ENCODE results near the gene TBPL1. TPM values are rescaled to one million over a fixed set of nuclear protein-coding genes. Genes with fewer than 3 reads are reported as not detected.

TBPL1 gene
- total RNA-seq, 1 donor from 2014 or later = 13.4 TPM

DNA sequence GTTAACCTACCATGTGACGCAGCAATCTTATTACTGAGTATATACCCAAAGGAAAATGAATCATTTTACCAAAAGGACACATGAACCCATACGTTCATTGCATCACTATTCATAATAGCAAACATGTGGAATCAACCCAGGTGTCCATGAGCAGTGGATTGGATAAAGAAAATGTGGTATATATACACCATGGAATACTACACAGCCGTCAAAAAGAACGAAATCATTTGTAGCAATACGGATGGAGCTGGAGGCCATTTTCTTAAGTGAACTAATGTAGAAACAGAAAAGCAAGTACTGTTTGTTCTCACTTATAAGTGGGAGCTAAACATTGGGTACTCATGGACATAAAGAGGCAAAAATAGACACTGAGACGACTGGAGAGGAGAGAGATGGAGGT lies 44.2 kb downstream of the TBPL1 start:
- no peaks in the 10 kb centered on the region for H3K27me3 ChIP-seq (ENCODE audit: low read depth)
- H3K27ac ChIP-seq (replicated peaks) = no peak overlapping the region
- peaks cover 19% of the 10 kb centered on the region for H3K4me1 ChIP-seq
- H3K9me3 ChIP-seq (replicated peaks) = no peaks in the 10 kb centered on the region
- no peak for DNase-seq
- TF ChIP-seq, protein P1, sequence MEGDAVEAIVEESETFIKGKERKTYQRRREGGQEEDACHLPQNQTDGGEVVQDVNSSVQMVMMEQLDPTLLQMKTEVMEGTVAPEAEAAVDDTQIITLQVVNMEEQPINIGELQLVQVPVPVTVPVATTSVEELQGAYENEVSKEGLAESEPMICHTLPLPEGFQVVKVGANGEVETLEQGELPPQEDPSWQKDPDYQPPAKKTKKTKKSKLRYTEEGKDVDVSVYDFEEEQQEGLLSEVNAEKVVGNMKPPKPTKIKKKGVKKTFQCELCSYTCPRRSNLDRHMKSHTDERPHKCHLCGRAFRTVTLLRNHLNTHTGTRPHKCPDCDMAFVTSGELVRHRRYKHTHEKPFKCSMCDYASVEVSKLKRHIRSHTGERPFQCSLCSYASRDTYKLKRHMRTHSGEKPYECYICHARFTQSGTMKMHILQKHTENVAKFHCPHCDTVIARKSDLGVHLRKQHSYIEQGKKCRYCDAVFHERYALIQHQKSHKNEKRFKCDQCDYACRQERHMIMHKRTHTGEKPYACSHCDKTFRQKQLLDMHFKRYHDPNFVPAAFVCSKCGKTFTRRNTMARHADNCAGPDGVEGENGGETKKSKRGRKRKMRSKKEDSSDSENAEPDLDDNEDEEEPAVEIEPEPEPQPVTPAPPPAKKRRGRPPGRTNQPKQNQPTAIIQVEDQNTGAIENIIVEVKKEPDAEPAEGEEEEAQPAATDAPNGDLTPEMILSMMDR (IDR thresholded peaks at IDR 0.05; ENCODE audit: borderline replicate concordance) = no peak
- intact Hi-C loops (cut with micrococcal nuclease) = no loop called here
- H3K4me3 ChIP-seq = no peak overlapping the region
- H3K36me3 ChIP-seq = peaks cover 15% of the 10 kb centered on the region

DNA sequence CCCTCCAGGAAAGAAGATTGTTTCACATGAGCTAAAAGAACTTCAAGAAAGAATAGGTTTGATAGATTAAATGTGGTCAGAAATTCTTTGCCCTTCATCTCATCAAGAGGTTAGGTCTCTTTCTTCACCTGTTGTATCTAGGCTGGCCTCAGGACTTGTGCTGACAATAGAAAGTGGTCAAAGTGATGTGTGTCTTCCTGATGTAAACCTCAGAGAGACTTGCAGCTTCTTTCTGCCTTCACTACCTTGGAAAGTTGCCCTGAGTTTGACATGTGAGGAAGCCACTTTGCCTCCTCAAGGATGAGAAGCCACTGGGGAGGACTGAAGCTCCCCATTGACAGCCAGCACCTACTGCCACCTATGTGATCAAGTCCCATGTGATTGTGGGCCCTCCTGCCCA lies 46.3 kb downstream of the TBPL1 start:
- Histone ChIP-seq H3K36me3 (peaks cover 31% of the 10 kb centered on the region), H3K9me3 (replicated peaks) (no peaks in the 10 kb centered on the region), H3K27ac (replicated peaks) (no peak overlapping the region), H3K27me3 (ENCODE audit: low read depth) (no peaks in the 10 kb centered on the region), H3K4me1 (no peaks in the 10 kb centered on the region), H3K4me3 (no peak overlapping the region)
- intact Hi-C loops (cut with micrococcal nuclease) = no loop called here
- DNase-seq = no peak
- TF ChIP-seq, protein P1 (IDR thresholded peaks at IDR 0.05; ENCODE audit: borderline replicate concordance) = no peak

DNA sequence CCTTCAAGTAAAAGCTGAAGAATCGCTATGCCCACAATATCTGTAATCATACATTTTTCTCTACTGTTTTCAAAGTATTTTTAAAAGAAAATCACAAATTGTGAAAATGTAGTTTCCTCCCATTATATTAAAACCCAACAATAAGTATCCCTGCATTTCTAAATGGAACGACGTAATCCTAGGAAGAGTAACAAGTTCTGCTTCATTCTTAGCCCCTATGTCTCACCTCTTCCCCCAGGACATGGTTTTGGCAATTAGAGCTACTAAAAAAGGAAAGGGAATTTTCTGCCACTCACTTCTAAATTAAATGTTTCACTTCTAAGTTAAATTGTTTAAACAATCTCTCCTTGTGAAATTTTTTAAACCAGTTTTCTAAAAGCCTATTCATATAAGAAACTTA lies 47.4 kb downstream of the TBPL1 start:
- no peaks in the 10 kb centered on the region for H3K27me3 ChIP-seq (ENCODE audit: low read depth)
- intact Hi-C loops (cut with micrococcal nuclease) = no loop called here
- TF ChIP-seq, protein P1 (IDR thresholded peaks at IDR 0.05; ENCODE audit: borderline replicate concordance) = no peak
- H3K27ac ChIP-seq (replicated peaks) = no peak overlapping the region
- H3K36me3 ChIP-seq = peaks cover 31% of the 10 kb centered on the region
- H3K4me1 ChIP-seq = no peaks in the 10 kb centered on the region
- no peaks in the 10 kb centered on the region for H3K9me3 ChIP-seq (replicated peaks)
- DNase-seq = no peak
- no peak overlapping the region for H3K4me3 ChIP-seq

DNA sequence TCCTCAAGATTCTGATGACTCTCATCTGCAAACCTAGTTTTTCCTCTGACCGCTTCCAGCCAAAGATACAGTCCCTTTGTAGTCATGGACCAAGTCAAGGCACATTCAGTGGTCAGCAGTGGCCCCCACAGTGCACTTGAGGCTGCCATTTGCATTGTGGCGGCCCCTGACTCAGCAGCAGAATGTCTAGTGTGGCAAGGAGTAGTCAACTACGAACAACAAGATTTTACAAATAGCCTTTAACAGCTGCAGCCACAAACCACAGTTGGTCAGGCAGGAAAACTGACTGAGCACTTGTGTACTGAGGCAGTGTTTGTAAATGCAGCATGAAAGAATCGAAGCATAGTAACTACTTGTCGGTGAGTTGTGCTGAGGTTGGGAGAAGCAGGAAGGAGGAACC lies 49.8 kb downstream of the TBPL1 start:
- Histone ChIP-seq H3K27me3 (ENCODE audit: low read depth) (no peaks in the 10 kb centered on the region), H3K36me3 (peaks cover 30% of the 10 kb centered on the region), H3K9me3 (replicated peaks) (no peaks in the 10 kb centered on the region), H3K27ac (replicated peaks) (no peak overlapping the region), H3K4me3 (no peak overlapping the region), H3K4me1 (peaks cover 3% of the 10 kb centered on the region)
- TF ChIP-seq, protein P1 (IDR thresholded peaks at IDR 0.05; ENCODE audit: borderline replicate concordance) = no peak
- DNase-seq = no peak
- intact Hi-C loops (cut with micrococcal nuclease) = no loop called here

DNA sequence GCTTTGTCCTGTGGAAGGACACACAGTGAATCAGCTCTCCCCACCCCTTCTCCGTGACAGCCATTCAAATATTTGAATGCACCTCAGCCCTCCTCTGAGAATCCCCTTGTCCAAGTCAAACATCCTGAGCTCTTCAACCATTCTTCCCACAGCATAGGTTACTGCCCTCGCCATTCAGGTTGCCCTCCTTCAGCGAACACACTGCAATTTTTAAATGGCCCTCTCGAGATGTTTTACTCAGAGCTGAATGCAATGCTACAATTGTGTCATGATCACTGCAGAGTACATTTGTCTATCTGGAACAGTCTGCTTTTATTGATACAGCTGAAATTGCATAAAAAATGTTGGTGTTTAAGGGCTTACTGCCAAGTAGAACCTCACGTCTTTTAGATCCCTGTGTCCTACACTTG lies 50.5 kb downstream of the TBPL1 start:
- no peaks in the 10 kb centered on the region for H3K9me3 ChIP-seq (replicated peaks)
- H3K36me3 ChIP-seq = peaks cover 30% of the 10 kb centered on the region
- TF ChIP-seq, protein P1 (IDR thresholded peaks at IDR 0.05; ENCODE audit: borderline replicate concordance) = no peak
- DNase-seq = no peak
- intact Hi-C loops (cut with micrococcal nuclease) = no loop called here
- peaks cover 11% of the 10 kb centered on the region for H3K4me1 ChIP-seq
- H3K27me3 ChIP-seq (ENCODE audit: low read depth) = no peaks in the 10 kb centered on the region
- H3K27ac ChIP-seq (replicated peaks) = no peak overlapping the region
- H3K4me3 ChIP-seq = no peak overlapping the region

DNA sequence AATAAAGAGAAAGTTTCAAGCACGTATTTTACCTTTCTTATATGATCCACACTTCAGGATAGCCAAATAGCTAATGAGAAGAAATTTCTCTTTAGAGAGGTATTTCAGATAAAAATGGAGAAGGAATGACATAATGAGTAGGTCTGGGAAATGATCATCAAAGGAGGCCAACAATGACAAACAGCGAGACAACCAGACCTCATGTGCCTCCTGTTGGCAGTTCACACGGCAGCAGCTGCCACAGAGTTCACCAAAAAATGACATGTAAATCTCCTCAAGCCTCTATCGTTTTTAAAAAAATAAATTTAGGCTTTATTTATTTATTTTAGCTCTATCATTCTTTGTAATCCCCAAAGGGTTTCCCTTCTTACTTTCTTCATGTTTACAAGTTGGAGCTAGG lies 51.7 kb downstream of the TBPL1 start:
- TF ChIP-seq, protein P1 (IDR thresholded peaks at IDR 0.05; ENCODE audit: borderline replicate concordance) = no peak

More for the DNA sequence above, 51.7 kb downstream of the TBPL1 start:
- H3K36me3 ChIP-seq = peaks cover 30% of the 10 kb centered on the region
- no peak overlapping the region for H3K27ac ChIP-seq (replicated peaks)
- no peak overlapping the region for H3K4me3 ChIP-seq
- H3K27me3 ChIP-seq (ENCODE audit: low read depth) = no peaks in the 10 kb centered on the region
- H3K9me3 ChIP-seq (replicated peaks) = no peaks in the 10 kb centered on the region
- peaks cover 11% of the 10 kb centered on the region for H3K4me1 ChIP-seq
- intact Hi-C loops (cut with micrococcal nuclease) = no loop called here
- DNase-seq = no peak
